HCT116 (cell line): Measurements from ENCODE around the gene OR1N1. TPM values are rescaled to one million over a fixed set of nuclear protein-coding genes. Genes with fewer than 3 reads are reported as not detected.

Experiments used
- ATAC-seq: fragments of 200-7000 bp; cut with Tn5 transposase; 2 replicates; pipeline ENCODE4 v1.9.1; 2020; ENCODE audit warnings: mild to moderate bottlenecking, moderate library complexity
- BruUV-seq: library from RNA; stranded (reverse); fragments of 400-500 nt; replicated peaks from 2 replicates; lab custom pipeline; 2021; lab: Mats Ljungman, UMichigan
- CTCF ChIA-PET: fragments of 300-600 bp; sonication (Branson Sonifier 250); formaldehyde crosslinking; loops from one replicate; lab custom pipeline; 2021; ENCODE audit warnings: antibody characterized with exemption; lab: Charles Lee
- POLR2A ChIA-PET: fragments of 300-600, 350-600 bp; sonication (Branson Sonifier 250); formaldehyde crosslinking; loops from one replicate; lab custom pipeline; 2021; ENCODE audit warnings: antibody characterized with exemption; lab: Charles Lee
- RAD21 ChIA-PET, 2 experiments: fragments of 300-600 bp; sonication (Branson Sonifier 250); formaldehyde crosslinking; loops; one replicate each; lab custom pipeline; 2023; ENCODE audit warnings: low total read pairs in 2 of 2; ENCODE audit not compliant: uncharacterized antibody in 2 of 2, unreplicated experiment in 2 of 2, low non-redundant PET in 1 of 2; lab: Charles Lee
- DNase-seq: peaks from one replicate; pipeline ENCODE4 v3.0.0-alpha.2; 2010; ENCODE audit warnings: low read depth, low spot score
- H2AFZ ChIP-seq: fragments of 200-600 bp; shearing (Covaris generic), sonication (generic); 2 replicates; pipeline ENCODE4 v1.6.1; 2017; ENCODE audit warnings: low read depth, mixed run types, mixed read lengths, antibody characterized with exemption, low read length; ENCODE audit not compliant: poor library complexity, severe bottlenecking
- H3K27ac ChIP-seq: 2 replicates; pipeline ENCODE4 v1.5.1; 2012; ENCODE audit warnings: low read depth, low read length
- H3K27me3 ChIP-seq: fragments of 200-600 bp; sonication (generic); 2 replicates; pipeline ENCODE4 v1.6.1; 2016; ENCODE audit warnings: mixed run types, low read length, mixed read lengths; ENCODE audit not compliant: insufficient read depth
- H3K36me3 ChIP-seq, 2 experiments: fragments of 200-500 bp in 1 of 2; fragments of 200-600 bp in 1 of 2; sonication (Bioruptor generic) in 1 of 2; sonication (generic) in 1 of 2; 2 replicates each; pipeline versions ENCODE4 v1.5.1 to v1.6.1; 2014 to 2016; ENCODE audit warnings: low read length in 2 of 2, inconsistent platforms in 1 of 2, mixed read lengths in 1 of 2, mixed run types in 1 of 2; ENCODE audit not compliant: insufficient read depth in 2 of 2, control insufficient read depth in 1 of 2
- H3K4me1 ChIP-seq, 2 experiments: fragments of 200-600 bp in 1 of 2; sonication (generic) in 1 of 2; 2 replicates each; pipeline versions ENCODE4 v1.5.1 to v1.6.1; 2012 to 2017; ENCODE audit warnings: low read length in 2 of 2, inconsistent platforms in 1 of 2, mild to moderate bottlenecking in 1 of 2, mixed read lengths in 1 of 2, mixed run types in 1 of 2, moderate library complexity in 1 of 2; ENCODE audit not compliant: insufficient read depth in 2 of 2, control insufficient read depth in 1 of 2
- H3K4me2 ChIP-seq: fragments of 200-600 bp; sonication (generic); 2 replicates; pipeline ENCODE4 v1.6.1; 2017; ENCODE audit warnings: mixed run types, low read length, mixed read lengths
- H3K4me3 ChIP-seq, 2 experiments: fragments of 200-600 bp in 1 of 2; sonication (generic) in 1 of 2; replicated peaks in 1 of 2; 2 replicates each; pipeline ENCODE4 v1.5.1; 2011 to 2016; ENCODE audit warnings: low read length in 2 of 2, control low read depth in 1 of 2, low read depth in 1 of 2, mild to moderate bottlenecking in 1 of 2, mixed read lengths in 1 of 2, mixed run types in 1 of 2
- H3K79me2 ChIP-seq: fragments of 200-600 bp; sonication (generic); 2 replicates; pipeline ENCODE4 v1.6.1; 2017; ENCODE audit warnings: mild to moderate bottlenecking, mixed run types, low read length, moderate library complexity, mixed read lengths; ENCODE audit not compliant: insufficient read depth
- H3K9ac ChIP-seq: fragments of 200-600 bp; sonication (generic); 2 replicates; pipeline ENCODE4 v1.6.1; 2016; ENCODE audit warnings: low read length, mixed read lengths
- H3K9me2 ChIP-seq: fragments of 200-600 bp; sonication (generic), shearing (Covaris generic); 2 replicates; pipeline ENCODE4 v1.6.1; 2017; ENCODE audit warnings: mixed run types, mild to moderate bottlenecking, moderate library complexity; ENCODE audit not compliant: insufficient read depth
- H3K9me3 ChIP-seq, 2 experiments: fragments of 200-500 bp in 1 of 2; fragments of 200-600 bp in 1 of 2; sonication (Bioruptor generic) in 1 of 2; sonication (generic) in 1 of 2; 2 replicates each; pipeline ENCODE4 v1.6.1; 2014 to 2017; ENCODE audit warnings: low read length in 2 of 2, mixed read lengths in 2 of 2, inconsistent platforms in 1 of 2, low read depth in 1 of 2, mild to moderate bottlenecking in 1 of 2, mixed run types in 1 of 2, moderate library complexity in 1 of 2; ENCODE audit not compliant: control insufficient read depth in 1 of 2, insufficient read depth in 1 of 2
- H4K20me1 ChIP-seq: fragments of 200-600 bp; sonication (generic), shearing (Covaris generic); 2 replicates; pipeline ENCODE4 v1.6.1; 2017; ENCODE audit warnings: mixed run types, mild to moderate bottlenecking, moderate library complexity; ENCODE audit not compliant: insufficient read depth
- CEBPB ChIP-seq: IDR thresholded peaks from 2 replicates; pipeline ENCODE4 v1.6.1; 2012; ENCODE audit warnings: low read depth
- EGR1 ChIP-seq: IDR thresholded peaks from 2 replicates; pipeline ENCODE4 v1.6.1; 2012; ENCODE audit warnings: low read depth
- JUND ChIP-seq: IDR thresholded peaks from 2 replicates; pipeline ENCODE4 v1.6.1; 2012
- POLR2AphosphoS5 ChIP-seq: IDR thresholded peaks from 2 replicates; pipeline ENCODE4 v1.6.1; 2011; ENCODE audit warnings: mild to moderate bottlenecking, low read depth, low read length, moderate library complexity
- SIN3A ChIP-seq: IDR thresholded peaks from 2 replicates; pipeline ENCODE4 v1.6.1; 2012; ENCODE audit warnings: low read depth
- intact Hi-C: fragments of 100-400 bp; cut with micrococcal nuclease; formaldehyde crosslinking; loops from 2 replicates; pipeline ENCODE4 v1.10.0; 2022
- total RNA-seq: library from RNA; stranded (reverse); gene quantifications from one replicate; pipeline ENCODE4 v1.2.1, GENCODE V29; 2021; ENCODE audit not compliant: unreplicated experiment
- TF ChIP-seq, protein P1 (sequence below): IDR thresholded peaks from 2 replicates; pipeline ENCODE4 v1.6.1; 2012; ENCODE audit warnings: low read depth

The OR1N1 gene
- total RNA-seq, 1 experiment from 2014 or later = not detected

- TF ChIP-seq, protein P1, sequence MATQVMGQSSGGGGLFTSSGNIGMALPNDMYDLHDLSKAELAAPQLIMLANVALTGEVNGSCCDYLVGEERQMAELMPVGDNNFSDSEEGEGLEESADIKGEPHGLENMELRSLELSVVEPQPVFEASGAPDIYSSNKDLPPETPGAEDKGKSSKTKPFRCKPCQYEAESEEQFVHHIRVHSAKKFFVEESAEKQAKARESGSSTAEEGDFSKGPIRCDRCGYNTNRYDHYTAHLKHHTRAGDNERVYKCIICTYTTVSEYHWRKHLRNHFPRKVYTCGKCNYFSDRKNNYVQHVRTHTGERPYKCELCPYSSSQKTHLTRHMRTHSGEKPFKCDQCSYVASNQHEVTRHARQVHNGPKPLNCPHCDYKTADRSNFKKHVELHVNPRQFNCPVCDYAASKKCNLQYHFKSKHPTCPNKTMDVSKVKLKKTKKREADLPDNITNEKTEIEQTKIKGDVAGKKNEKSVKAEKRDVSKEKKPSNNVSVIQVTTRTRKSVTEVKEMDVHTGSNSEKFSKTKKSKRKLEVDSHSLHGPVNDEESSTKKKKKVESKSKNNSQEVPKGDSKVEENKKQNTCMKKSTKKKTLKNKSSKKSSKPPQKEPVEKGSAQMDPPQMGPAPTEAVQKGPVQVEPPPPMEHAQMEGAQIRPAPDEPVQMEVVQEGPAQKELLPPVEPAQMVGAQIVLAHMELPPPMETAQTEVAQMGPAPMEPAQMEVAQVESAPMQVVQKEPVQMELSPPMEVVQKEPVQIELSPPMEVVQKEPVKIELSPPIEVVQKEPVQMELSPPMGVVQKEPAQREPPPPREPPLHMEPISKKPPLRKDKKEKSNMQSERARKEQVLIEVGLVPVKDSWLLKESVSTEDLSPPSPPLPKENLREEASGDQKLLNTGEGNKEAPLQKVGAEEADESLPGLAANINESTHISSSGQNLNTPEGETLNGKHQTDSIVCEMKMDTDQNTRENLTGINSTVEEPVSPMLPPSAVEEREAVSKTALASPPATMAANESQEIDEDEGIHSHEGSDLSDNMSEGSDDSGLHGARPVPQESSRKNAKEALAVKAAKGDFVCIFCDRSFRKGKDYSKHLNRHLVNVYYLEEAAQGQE = no peak
- TF ChIP-seq SIN3A = no peak
Observed at GRCh38 chr9:122567901-122568300, 40.8 kb upstream of the OR1N1 start (continued).

- no peaks in the 10 kb centered on the region for H4K20me1 ChIP-seq
- no peaks in the 10 kb centered on the region for H3K9me3 ChIP-seq
- H3K4me3 ChIP-seq = no peak overlapping the region
- CTCF ChIA-PET = no interaction called here
- H3K79me2 ChIP-seq = no peaks in the 10 kb centered on the region
- DNase-seq = no peak
- TF ChIP-seq EGR1 (no peak), POLR2AphosphoS5 (no peak), CEBPB (no peak), JUND (no peak)
- TF ChIP-seq, all 23 proteins: peak for 0
- H3K27ac ChIP-seq = no peak overlapping the region
- H3K4me1 ChIP-seq = no peaks in the 10 kb centered on the region
- ChIA-PET POLR2A (no interaction called here), RAD21 (no interaction called here)
- intact Hi-C loops = no loop called here
- no TSS peak for BruUV-seq
- no peaks in the 10 kb centered on the region for H3K36me3 ChIP-seq
- ATAC-seq = no peak
- no peak overlapping the region for H3K9ac ChIP-seq
- H3K27me3 ChIP-seq = peaks cover 6% of the 10 kb centered on the region
- H3K4me2 ChIP-seq = no peak overlapping the region
- H2AFZ ChIP-seq = no peak overlapping the region
- H3K9me2 ChIP-seq = no peaks in the 10 kb centered on the region
Observed at GRCh38 chr9:122562134-122562760, 35.2 kb upstream of the OR1N1 start.
